Activated naive CD4-positive, alpha-beta T cell treated with anti-CD3 and anti-CD28 coated beads, Interleukin-2, amount 10 ng/mL, durations not matched to agents 7 days and 5 days (primary cell): ENCODE results near the gene NELFCD.

Source experiments
- CTCF ChIA-PET: fragments of 350-600 bp; sonication (Branson Sonifier 250); formaldehyde crosslinking; loops from one replicate; lab custom pipeline; 2021; ENCODE audit warnings: antibody characterized with exemption; lab: Charles Lee
- DNase-seq: peaks from one replicate; pipeline ENCODE4 v3.0.0-alpha.2; 2020
- H3K27ac Mint-ChIP-seq: one replicate; pipeline ENCODE4 v1.8.0; 2021; ENCODE audit warnings: mild to moderate bottlenecking, moderate library complexity, mixed read lengths
- H3K27me3 Mint-ChIP-seq: one replicate; pipeline ENCODE4 v1.8.0; 2021; ENCODE audit warnings: mild to moderate bottlenecking, mixed read lengths
- H3K36me3 Mint-ChIP-seq: one replicate; pipeline ENCODE4 v1.8.0; 2021; ENCODE audit warnings: mixed read lengths
- H3K4me1 Mint-ChIP-seq: one replicate; pipeline ENCODE4 v1.8.0; 2021; ENCODE audit warnings: mixed read lengths
- H3K4me3 Mint-ChIP-seq: one replicate; pipeline ENCODE4 v1.8.0; 2021; ENCODE audit warnings: mild to moderate bottlenecking, moderate library complexity, mixed read lengths
- H3K9me3 Mint-ChIP-seq: one replicate; pipeline ENCODE4 v1.8.0; 2021; ENCODE audit warnings: mixed read lengths

The NELFCD gene

GRCh38 chr20:59026904-59027740 is 46.1 kb downstream of the NELFCD start:
- Mint-ChIP-seq H3K36me3 (peaks cover 76% of the 10 kb centered on the region), H3K4me3 (no peak overlapping the region), H3K27ac (peak overlapping the region; percentile 53), H3K27me3 (no peaks in the 10 kb centered on the region), H3K4me1 (peaks cover 62% of the 10 kb centered on the region), H3K9me3 (no peaks in the 10 kb centered on the region)
- CTCF ChIA-PET: no interaction called here
- DNase-seq: no peak

GRCh38 chr20:59027741-59028320 is 46.8 kb downstream of the NELFCD start:
- Mint-ChIP-seq H3K9me3 (no peaks in the 10 kb centered on the region), H3K4me1 (peaks cover 65% of the 10 kb centered on the region), H3K4me3 (no peak overlapping the region), H3K27ac (no peak overlapping the region), H3K27me3 (no peaks in the 10 kb centered on the region), H3K36me3 (peaks cover 70% of the 10 kb centered on the region)
- CTCF ChIA-PET: no interaction called here
- no peak for DNase-seq

DNA sequence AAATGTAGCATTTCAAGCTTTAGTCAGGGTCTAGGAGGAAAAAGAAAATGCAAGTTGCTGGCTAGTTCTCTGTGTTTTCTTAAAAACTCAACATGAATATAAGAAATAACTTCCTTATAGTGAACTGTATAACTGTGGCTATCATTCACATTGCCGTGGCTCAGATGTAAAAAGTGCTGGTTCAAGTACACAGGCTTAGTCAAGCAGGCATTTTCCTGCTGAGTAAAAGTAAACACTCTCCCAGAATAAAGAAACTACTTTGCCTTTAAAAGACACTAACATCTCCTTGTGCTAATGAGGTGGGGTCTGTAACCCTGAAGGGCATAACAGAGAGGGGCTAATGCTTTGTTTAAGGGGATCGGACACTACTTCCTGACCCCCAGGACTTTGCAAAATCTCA is 47.8 kb downstream of the NELFCD start:
- Mint-ChIP-seq H3K27ac (no peak overlapping the region), H3K4me3 (peak overlapping the region; percentile 14), H3K36me3 (peaks cover 67% of the 10 kb centered on the region)

GRCh38 chr20:59030911-59031563 is 50.0 kb downstream of the NELFCD start:
- no peak for DNase-seq
- no peaks in the 10 kb centered on the region for H3K27me3 Mint-ChIP-seq
- CTCF ChIA-PET: interaction anchor here (0.8 to 1.3 kb wide), 2 partner anchors 177 to 379 kb away, joined by 3 to 4 read pairs; partner anchors contain the start of gene STX16
- no peaks in the 10 kb centered on the region for H3K9me3 Mint-ChIP-seq
- H3K4me3 Mint-ChIP-seq: peak overlapping the region; percentile 92
- H3K4me1 Mint-ChIP-seq: peaks cover 72% of the 10 kb centered on the region
- H3K36me3 Mint-ChIP-seq: peaks cover 69% of the 10 kb centered on the region
- peak overlapping the region; percentile 94 for H3K27ac Mint-ChIP-seq

More for the DNA sequence above, 47.8 kb downstream of the NELFCD start:
- no peak for DNase-seq
- CTCF ChIA-PET: no interaction called here
- no peaks in the 10 kb centered on the region for H3K9me3 Mint-ChIP-seq
- no peaks in the 10 kb centered on the region for H3K27me3 Mint-ChIP-seq
- peaks cover 70% of the 10 kb centered on the region for H3K4me1 Mint-ChIP-seq

GRCh38 chr20:59031564-59032022 is 50.5 kb downstream of the NELFCD start:
- H3K4me1 Mint-ChIP-seq: peaks cover 72% of the 10 kb centered on the region
- H3K4me3 Mint-ChIP-seq: peak overlapping the region; percentile 92
- no peak for DNase-seq
- CTCF ChIA-PET: interaction anchor here (0.8 to 1.9 kb wide), 3 partner anchors 176 to 380 kb away, joined by 3 to 4 read pairs (median 4); partner anchors contain the start of gene STX16
- peak overlapping the region; percentile 94 for H3K27ac Mint-ChIP-seq
- H3K27me3 Mint-ChIP-seq: no peaks in the 10 kb centered on the region
- H3K36me3 Mint-ChIP-seq: peaks cover 70% of the 10 kb centered on the region
- no peaks in the 10 kb centered on the region for H3K9me3 Mint-ChIP-seq

- no peaks in the 10 kb centered on the region for H3K9me3 Mint-ChIP-seq
- CTCF ChIA-PET: interaction anchor here (0.7 to 1.9 kb wide), 4 partner anchors 10 to 381 kb away, joined by 3 to 4 read pairs (median 4); partner anchors contain the start of gene STX16
- peaks cover 72% of the 10 kb centered on the region for H3K4me1 Mint-ChIP-seq
- peak within 1 kb of the TSS; percentile 92 for H3K4me3 Mint-ChIP-seq
- DNase-seq: peak; percentile 97
- H3K27ac Mint-ChIP-seq: peak within 1 kb of the TSS; percentile 94
- H3K36me3 Mint-ChIP-seq: peaks cover 70% of the 10 kb centered on the region
- no peaks in the 10 kb centered on the region for H3K27me3 Mint-ChIP-seq
Observed at GRCh38 chr20:59032023-59032712, 51.1 kb downstream of the NELFCD start, which contains the start of gene ATP5F1E. ATP5F1E (minus strand) TSS chr20:59032335; CDS start chr20:59032251, 84 bp downstream.

GRCh38 chr20:59032713-59033059 is 51.6 kb downstream of the NELFCD start:
- H3K9me3 Mint-ChIP-seq: no peaks in the 10 kb centered on the region
- H3K36me3 Mint-ChIP-seq: peaks cover 70% of the 10 kb centered on the region

DNA sequence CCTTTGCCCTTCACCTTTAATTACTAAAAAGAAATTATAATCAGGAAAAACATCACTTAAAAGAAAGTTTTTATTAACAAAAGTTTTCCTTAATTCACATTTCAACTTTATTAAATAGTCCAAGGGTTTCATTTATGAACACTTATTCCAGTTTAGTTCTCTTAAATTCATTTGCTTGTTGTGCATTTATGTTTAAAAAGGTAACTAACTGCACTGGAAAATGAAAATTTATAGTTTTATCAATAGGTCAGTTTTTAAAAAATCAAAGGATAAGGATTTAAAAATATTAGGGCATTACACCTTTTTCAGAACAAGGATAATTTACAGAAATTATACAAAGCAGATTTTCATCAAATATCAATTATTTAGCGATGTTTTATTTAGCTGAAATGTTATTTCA is 52.0 kb downstream of the NELFCD start:
- H3K36me3 Mint-ChIP-seq: peaks cover 70% of the 10 kb centered on the region
- CTCF ChIA-PET: interaction anchor here (1.9 kb wide), 1 partner anchor 178 kb away, joined by 4 read pairs; no protein-coding TSS in a partner anchor
- DNase-seq: no peak
- H3K4me1 Mint-ChIP-seq: peaks cover 70% of the 10 kb centered on the region
- peak overlapping the region; percentile 92 for H3K27ac Mint-ChIP-seq
- no peaks in the 10 kb centered on the region for H3K9me3 Mint-ChIP-seq
- no peaks in the 10 kb centered on the region for H3K27me3 Mint-ChIP-seq
- H3K4me3 Mint-ChIP-seq: peak overlapping the region; percentile 92

More at GRCh38 chr20:59032713-59033059, 51.6 kb downstream of the NELFCD start:
- CTCF ChIA-PET: interaction anchor here (0.7 to 1.9 kb wide), 3 partner anchors 10 to 178 kb away, joined by 3 to 4 read pairs (median 4); no protein-coding TSS in a partner anchor
- H3K27me3 Mint-ChIP-seq: no peaks in the 10 kb centered on the region
- H3K4me3 Mint-ChIP-seq: peak overlapping the region; percentile 92
- peak overlapping the region; percentile 92 for H3K27ac Mint-ChIP-seq
- DNase-seq: no peak
- H3K4me1 Mint-ChIP-seq: peaks cover 71% of the 10 kb centered on the region

DNA sequence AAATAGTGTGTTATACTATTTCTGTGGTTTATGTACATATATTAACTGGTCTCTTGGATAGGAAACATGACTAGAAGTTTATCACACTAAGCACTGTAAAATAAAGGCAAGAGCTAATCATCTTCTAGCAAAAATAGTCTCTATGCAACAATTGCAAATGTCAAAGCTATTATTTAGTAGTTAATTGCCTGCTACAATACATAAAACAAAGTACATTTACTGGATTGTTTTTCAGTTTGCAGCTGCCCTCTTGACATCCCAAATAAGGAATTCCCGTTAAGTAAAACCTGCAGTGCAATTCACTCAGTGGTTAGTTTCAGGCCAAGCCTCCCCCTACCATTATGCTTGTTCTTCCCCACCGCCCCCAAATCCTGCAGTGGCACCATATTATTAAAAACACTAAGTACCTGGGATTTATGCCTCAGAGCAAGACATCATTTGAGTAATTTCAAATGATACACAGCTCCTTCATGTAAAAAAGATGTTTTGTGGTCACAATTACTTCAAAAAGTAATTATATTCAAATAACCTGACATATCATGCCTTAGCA is 52.6 kb downstream of the NELFCD start:
- Mint-ChIP-seq H3K27me3 (no peaks in the 10 kb centered on the region), H3K4me3 (no peak overlapping the region), H3K27ac (no peak overlapping the region), H3K9me3 (no peaks in the 10 kb centered on the region), H3K4me1 (peaks cover 64% of the 10 kb centered on the region), H3K36me3 (peaks cover 66% of the 10 kb centered on the region)
- CTCF ChIA-PET: interaction anchor here (0.7 to 1.9 kb wide), 2 partner anchors 53 to 177 kb away, joined by 3 to 4 read pairs; partner anchors contain the start of gene NELFCD
- DNase-seq: no peak

DNA sequence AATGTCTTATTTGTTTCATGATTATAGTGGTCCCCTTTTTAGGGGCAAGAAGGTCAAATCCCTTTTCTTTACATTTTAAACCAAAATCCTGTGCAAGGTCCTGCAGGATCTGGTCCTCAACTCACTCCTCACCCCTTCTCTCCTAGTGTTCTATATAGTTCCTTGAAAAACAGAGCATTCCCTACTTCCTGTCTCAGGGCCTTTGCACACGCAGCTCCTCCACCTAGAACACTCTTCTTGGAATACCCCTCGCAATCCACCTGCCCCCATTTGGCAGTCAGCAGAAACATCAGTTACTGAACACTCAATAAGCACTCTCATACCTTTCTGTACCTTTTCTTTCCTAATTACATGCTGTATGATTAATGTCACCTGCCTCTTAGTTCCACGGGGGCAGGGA is 54.3 kb downstream of the NELFCD start:
- DNase-seq: no peak
- Mint-ChIP-seq H3K9me3 (no peaks in the 10 kb centered on the region), H3K4me1 (peaks cover 63% of the 10 kb centered on the region), H3K4me3 (no peak overlapping the region), H3K27me3 (no peaks in the 10 kb centered on the region), H3K36me3 (peaks cover 55% of the 10 kb centered on the region), H3K27ac (peak overlapping the region; percentile 0)
- CTCF ChIA-PET: no interaction called here

DNA sequence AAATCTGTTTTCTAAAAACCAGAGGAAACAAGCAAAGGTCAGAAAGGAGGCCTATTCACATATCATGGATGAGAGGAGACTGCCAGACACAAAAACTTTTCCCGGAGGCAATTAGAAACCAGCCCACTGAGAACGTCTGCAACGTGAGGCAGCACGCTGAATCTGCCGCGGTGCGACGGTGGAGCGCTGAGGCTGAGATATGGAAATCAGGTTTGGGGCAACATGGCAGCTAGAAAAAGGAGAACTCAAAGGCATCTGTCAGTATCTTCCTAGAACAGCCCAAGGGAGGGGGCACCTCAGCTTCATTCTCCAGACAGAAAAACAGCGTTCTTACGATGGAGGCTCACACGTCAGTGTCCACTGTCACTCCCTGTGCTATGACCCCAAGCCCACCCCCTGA is 56.3 kb downstream of the NELFCD start:
- no peak overlapping the region for H3K27ac Mint-ChIP-seq
- CTCF ChIA-PET: no interaction called here

GRCh38 chr20:59039233-59039632 is 58.2 kb downstream of the NELFCD start:
- Mint-ChIP-seq H3K27me3 (no peaks in the 10 kb centered on the region), H3K4me1 (peaks cover 67% of the 10 kb centered on the region), H3K9me3 (no peaks in the 10 kb centered on the region), H3K27ac (peak overlapping the region; percentile 73), H3K36me3 (peaks cover 50% of the 10 kb centered on the region), H3K4me3 (no peak overlapping the region)
- DNase-seq: no peak
- CTCF ChIA-PET: interaction anchor here (0.6 kb wide), 1 partner anchor 121 kb away, joined by 4 read pairs; no protein-coding TSS in a partner anchor

More for the DNA sequence above, 56.3 kb downstream of the NELFCD start:
- Mint-ChIP-seq H3K27me3 (no peaks in the 10 kb centered on the region), H3K4me3 (no peak overlapping the region), H3K4me1 (peaks cover 64% of the 10 kb centered on the region), H3K9me3 (no peaks in the 10 kb centered on the region), H3K36me3 (peaks cover 56% of the 10 kb centered on the region)
- DNase-seq: no peak

DNA sequence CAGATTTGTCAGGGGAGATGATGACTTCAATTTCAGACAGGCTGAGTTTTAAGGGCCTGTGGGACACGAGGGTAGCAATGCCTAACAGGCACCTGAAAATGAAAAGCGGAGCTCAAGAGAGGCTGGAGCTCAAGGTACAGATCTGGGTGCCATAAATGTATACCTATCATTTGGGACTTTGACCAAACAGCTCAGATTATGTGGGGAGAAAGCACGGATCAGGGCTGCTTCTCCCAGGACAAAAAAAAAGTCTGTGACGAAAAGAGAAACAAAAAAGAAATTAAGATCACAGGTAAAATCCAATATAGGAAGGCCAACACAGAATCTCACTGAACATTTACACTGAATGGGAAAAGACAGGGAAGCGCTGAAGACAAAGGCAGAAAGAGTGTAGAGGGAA is 59.6 kb downstream of the NELFCD start:
- H3K36me3 Mint-ChIP-seq: peaks cover 38% of the 10 kb centered on the region
- peak overlapping the region; percentile 88 for H3K4me3 Mint-ChIP-seq
- CTCF ChIA-PET: interaction anchor here (0.7 kb wide), 1 partner anchor 542 kb away, joined by 3 read pairs; no protein-coding TSS in a partner anchor
- H3K27ac Mint-ChIP-seq: no peak overlapping the region
- no peaks in the 10 kb centered on the region for H3K27me3 Mint-ChIP-seq
- no peaks in the 10 kb centered on the region for H3K9me3 Mint-ChIP-seq
- H3K4me1 Mint-ChIP-seq: peaks cover 66% of the 10 kb centered on the region
- no peak for DNase-seq
